Liver (tissue), 9 donors: ENCODE measurements around the gene EXOC6B. TPM values are rescaled to one million over a fixed set of nuclear protein-coding genes. Genes with fewer than 3 reads are reported as not detected.

Experiments
- DNase-seq: peaks from one replicate; pipeline ENCODE4 v3.0.0-alpha.2; 2017; ENCODE audit warnings: low spot score
- H3K27ac ChIP-seq, 2 donors: one replicate each; pipeline ENCODE4 v1.7.0; 2013; ENCODE audit warnings: inconsistent platforms in 2 of 2, low read length in 2 of 2, control low read depth in 1 of 2, low read depth in 1 of 2, mild to moderate bottlenecking in 1 of 2
- H3K27me3 ChIP-seq, 4 donors: one replicate each; pipeline versions ENCODE4 v1.6.1 to v1.7.0; 2013; ENCODE audit warnings: low read length in 3 of 4, inconsistent platforms in 1 of 4, mild to moderate bottlenecking in 1 of 4, moderate library complexity in 1 of 4; ENCODE audit not compliant: control insufficient read depth in 4 of 4, insufficient read depth in 4 of 4
- H3K36me3 ChIP-seq, 4 donors: one replicate each; pipeline versions ENCODE4 v1.6.1 to v1.7.0; 2013; ENCODE audit warnings: low read length in 3 of 4, mild to moderate bottlenecking in 3 of 4, low read depth in 1 of 4, moderate library complexity in 1 of 4; ENCODE audit not compliant: control insufficient read depth in 4 of 4, insufficient read depth in 3 of 4
- H3K4me1 ChIP-seq, 4 donors: one replicate each; pipeline versions ENCODE4 v1.6.1 to v1.7.0; 2013; ENCODE audit warnings: low read length in 3 of 4, mild to moderate bottlenecking in 3 of 4, moderate library complexity in 1 of 4; ENCODE audit not compliant: control insufficient read depth in 4 of 4, insufficient read depth in 4 of 4
- H3K4me3 ChIP-seq, 3 donors: one replicate each; pipeline versions ENCODE4 v1.6.1 to v1.7.0; 2013; ENCODE audit warnings: low read length in 3 of 3, control low read depth in 1 of 3, low read depth in 1 of 3, mild to moderate bottlenecking in 1 of 3
- H3K9ac ChIP-seq, 2 donors: one replicate each; pipeline ENCODE4 v1.7.0; 2013; ENCODE audit warnings: low read length in 2 of 2, mild to moderate bottlenecking in 2 of 2, moderate library complexity in 2 of 2, control low read depth in 1 of 2, low read depth in 1 of 2
- H3K9me3 ChIP-seq, 4 donors: one replicate each; pipeline versions ENCODE4 v1.6.1 to v1.7.0; 2013; ENCODE audit warnings: low read length in 3 of 4; ENCODE audit not compliant: control insufficient read depth in 4 of 4
- CTCF ChIP-seq: fragments of 150-350 bp; IDR thresholded peaks from 2 replicates; pipeline ENCODE4 v1.5.1; 2017; ENCODE audit warnings: improper control_type of control experiment, low read depth, low read length; ENCODE audit not compliant: missing input control
- EGR1 ChIP-seq, 2 donors: IDR thresholded peaks; 2 replicates each; pipeline ENCODE4 v1.6.1; 2016 to 2018; ENCODE audit warnings: antibody characterized with exemption in 2 of 2, low read depth in 2 of 2
- FOXA1 ChIP-seq: IDR thresholded peaks from 2 replicates; pipeline ENCODE4 v1.6.1; 2016; ENCODE audit warnings: antibody characterized with exemption
- FOXA2 ChIP-seq: IDR thresholded peaks from 2 replicates; pipeline ENCODE4 v1.6.1; 2016; ENCODE audit warnings: antibody characterized with exemption
- GABPA ChIP-seq, 2 donors: IDR thresholded peaks in 1 of 2; conservative IDR thresholded peaks in 1 of 2; 2 replicates each; pipeline ENCODE4 v1.6.1; 2016; ENCODE audit warnings: antibody characterized with exemption in 2 of 2, mild to moderate bottlenecking in 1 of 2, moderate library complexity in 1 of 2
- HNF4A ChIP-seq, 2 donors: conservative IDR thresholded peaks; 2 replicates each; pipeline ENCODE4 v1.6.1; 2016; ENCODE audit warnings: antibody characterized with exemption in 2 of 2, mild to moderate bottlenecking in 2 of 2
- HNF4G ChIP-seq: IDR thresholded peaks from 2 replicates; pipeline ENCODE4 v1.6.1; 2016; ENCODE audit warnings: antibody characterized with exemption
- JUND ChIP-seq, 2 donors: IDR thresholded peaks; 2 replicates each; pipeline ENCODE4 v1.6.1; 2016; ENCODE audit warnings: antibody characterized with exemption in 2 of 2
- NR2F2 ChIP-seq: IDR thresholded peaks from 2 replicates; pipeline ENCODE4 v1.6.1; 2016; ENCODE audit warnings: antibody characterized with exemption
- RAD21 ChIP-seq, 2 donors: IDR thresholded peaks; 2 replicates each; pipeline ENCODE4 v1.6.1; 2016; ENCODE audit warnings: antibody characterized with exemption in 2 of 2, mild to moderate bottlenecking in 2 of 2
- RXRA ChIP-seq, 2 donors: IDR thresholded peaks; 2 replicates each; pipeline ENCODE4 v1.6.1; 2017 to 2018; ENCODE audit warnings: antibody characterized with exemption in 2 of 2, mild to moderate bottlenecking in 1 of 2
- SP1 ChIP-seq: IDR thresholded peaks from 2 replicates; pipeline ENCODE4 v1.6.1; 2018; ENCODE audit warnings: antibody characterized with exemption, mild to moderate bottlenecking
- TAF1 ChIP-seq: conservative IDR thresholded peaks from 2 replicates; pipeline ENCODE4 v1.6.1; 2016; ENCODE audit warnings: antibody characterized with exemption, mild to moderate bottlenecking
- YY1 ChIP-seq: IDR thresholded peaks from 2 replicates; pipeline ENCODE4 v1.6.1; 2016; ENCODE audit warnings: antibody characterized with exemption, mild to moderate bottlenecking
- ZBTB33 ChIP-seq: IDR thresholded peaks from 2 replicates; pipeline ENCODE4 v1.6.1; 2016; ENCODE audit warnings: antibody characterized with exemption
- WGBS: extraction: QIAGEN DNeasy Blood & Tissue Kit; methylation state at CpG from one replicate; pipeline ENCODE4 v1.1.7; 2013; 5-methylcytosine and 5-hydroxymethylcytosine counted together
- polyA plus RNA-seq, 2 donors: library from polyadenylated mRNA; stranded (reverse) in 1 of 2; unstranded in 1 of 2; fragments of 200-250 nt in 1 of 2; fragments of >200 nt in 1 of 2; fragmentation: Nextera tagmentation in 1 of 2; extraction: Ambion mirVana in 1 of 2; gene quantifications; one replicate each; pipeline versions ENCODE4 v1.2.1 to v1.2.3, GENCODE V29; 2013 to 2015
- total RNA-seq, 2 donors: library from RNA; depleted of rRNA; stranded (reverse); fragments of >200 nt; gene quantifications; one replicate each; pipeline ENCODE4 v1.2.3, GENCODE V29; 2014
- TF ChIP-seq, protein P1 (sequence below): IDR thresholded peaks from 2 replicates; pipeline ENCODE4 v1.6.1; 2016; ENCODE audit warnings: antibody characterized with exemption
- TF ChIP-seq, protein P2 (sequence below): IDR thresholded peaks from 2 replicates; pipeline ENCODE4 v1.6.1; 2016; ENCODE audit warnings: antibody characterized with exemption
- TF ChIP-seq, protein P3 (sequence below): IDR thresholded peaks from 2 replicates; pipeline ENCODE4 v1.6.1; 2016; ENCODE audit warnings: antibody characterized with exemption, mild to moderate bottlenecking
- donor health status: healthy.
- donor health status: healthy.
- donor health status: healthy.
- donor health status: healthy.
- donor health status: healthy.

The EXOC6B gene
- total and polyA plus RNA-seq, 4 donors, result 1.7 to 9.5 (median 5.5) TPM

DNA sequence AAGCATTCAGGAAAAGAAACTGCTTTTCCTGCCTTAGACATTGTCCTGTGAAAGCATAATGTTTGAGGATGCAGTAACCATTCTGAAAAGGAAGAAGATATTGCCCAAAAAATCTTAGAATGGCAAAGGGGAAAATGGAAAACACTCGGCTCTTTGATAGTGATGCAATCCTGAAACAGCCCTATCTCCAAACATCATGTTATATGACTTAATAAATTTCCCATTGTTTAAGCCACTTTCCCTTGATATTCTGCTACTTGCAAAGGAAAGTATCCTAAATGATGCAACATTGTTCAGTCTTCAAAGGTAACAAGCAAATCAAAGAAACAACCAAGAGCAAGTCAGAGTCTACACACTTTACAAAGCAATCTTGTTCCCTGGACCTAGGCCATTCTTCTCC lies 78.5 kb downstream of the EXOC6B start:
- no peak overlapping the region for H3K27ac ChIP-seq
- 67% methylated on average over 1 of the region's 1 CpG for WGBS
- no peaks in the 10 kb centered on the region for H3K9me3 ChIP-seq
- H3K27me3 ChIP-seq, result no peaks in the 10 kb centered on the region
- TF ChIP-seq, protein P1, sequence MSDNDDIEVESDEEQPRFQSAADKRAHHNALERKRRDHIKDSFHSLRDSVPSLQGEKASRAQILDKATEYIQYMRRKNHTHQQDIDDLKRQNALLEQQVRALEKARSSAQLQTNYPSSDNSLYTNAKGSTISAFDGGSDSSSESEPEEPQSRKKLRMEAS, result no peak
- no peak for TF ChIP-seq HNF4G
- no peak for TF ChIP-seq RXRA (IDR thresholded peaks at IDR 0.05)
- TF ChIP-seq SP1, result no peak
- no peak for TF ChIP-seq ZBTB33
- TF ChIP-seq JUND (IDR thresholded peaks at IDR 0.05), result no peak
- no peak for TF ChIP-seq EGR1 (IDR thresholded peaks at IDR 0.05; ENCODE audit: low read depth in 2 of 2)
- TF ChIP-seq FOXA2, result no peak
- no peak for TF ChIP-seq FOXA1
- TF ChIP-seq NR2F2, result no peak
- no peak for TF ChIP-seq GABPA (IDR thresholded peaks at IDR 0.05 in 1 of 2, conservative IDR thresholded peaks at IDR 0.05 in 1 of 2)
- TF ChIP-seq, protein P2, sequence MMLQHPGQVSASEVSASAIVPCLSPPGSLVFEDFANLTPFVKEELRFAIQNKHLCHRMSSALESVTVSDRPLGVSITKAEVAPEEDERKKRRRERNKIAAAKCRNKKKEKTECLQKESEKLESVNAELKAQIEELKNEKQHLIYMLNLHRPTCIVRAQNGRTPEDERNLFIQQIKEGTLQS, result no peak
- TF ChIP-seq CTCF, result no peak
- no peak for TF ChIP-seq TAF1
- TF ChIP-seq RAD21 (IDR thresholded peaks at IDR 0.05), result no peak
- no peak for TF ChIP-seq YY1
- TF ChIP-seq, protein P3, sequence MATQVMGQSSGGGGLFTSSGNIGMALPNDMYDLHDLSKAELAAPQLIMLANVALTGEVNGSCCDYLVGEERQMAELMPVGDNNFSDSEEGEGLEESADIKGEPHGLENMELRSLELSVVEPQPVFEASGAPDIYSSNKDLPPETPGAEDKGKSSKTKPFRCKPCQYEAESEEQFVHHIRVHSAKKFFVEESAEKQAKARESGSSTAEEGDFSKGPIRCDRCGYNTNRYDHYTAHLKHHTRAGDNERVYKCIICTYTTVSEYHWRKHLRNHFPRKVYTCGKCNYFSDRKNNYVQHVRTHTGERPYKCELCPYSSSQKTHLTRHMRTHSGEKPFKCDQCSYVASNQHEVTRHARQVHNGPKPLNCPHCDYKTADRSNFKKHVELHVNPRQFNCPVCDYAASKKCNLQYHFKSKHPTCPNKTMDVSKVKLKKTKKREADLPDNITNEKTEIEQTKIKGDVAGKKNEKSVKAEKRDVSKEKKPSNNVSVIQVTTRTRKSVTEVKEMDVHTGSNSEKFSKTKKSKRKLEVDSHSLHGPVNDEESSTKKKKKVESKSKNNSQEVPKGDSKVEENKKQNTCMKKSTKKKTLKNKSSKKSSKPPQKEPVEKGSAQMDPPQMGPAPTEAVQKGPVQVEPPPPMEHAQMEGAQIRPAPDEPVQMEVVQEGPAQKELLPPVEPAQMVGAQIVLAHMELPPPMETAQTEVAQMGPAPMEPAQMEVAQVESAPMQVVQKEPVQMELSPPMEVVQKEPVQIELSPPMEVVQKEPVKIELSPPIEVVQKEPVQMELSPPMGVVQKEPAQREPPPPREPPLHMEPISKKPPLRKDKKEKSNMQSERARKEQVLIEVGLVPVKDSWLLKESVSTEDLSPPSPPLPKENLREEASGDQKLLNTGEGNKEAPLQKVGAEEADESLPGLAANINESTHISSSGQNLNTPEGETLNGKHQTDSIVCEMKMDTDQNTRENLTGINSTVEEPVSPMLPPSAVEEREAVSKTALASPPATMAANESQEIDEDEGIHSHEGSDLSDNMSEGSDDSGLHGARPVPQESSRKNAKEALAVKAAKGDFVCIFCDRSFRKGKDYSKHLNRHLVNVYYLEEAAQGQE, result no peak
- TF ChIP-seq HNF4A (conservative IDR thresholded peaks at IDR 0.05), result no peak
- no peaks in the 10 kb centered on the region for H3K36me3 ChIP-seq
- no peak overlapping the region for H3K4me3 ChIP-seq
- no peak overlapping the region for H3K9ac ChIP-seq
- H3K4me1 ChIP-seq, result peaks cover 0 to 7% (median 2%) of the 10 kb centered on the region in 4 donors
- DNase-seq, result no peak
